ENCODE measurements around the gene DGKI. TPM values are rescaled to one million over a fixed set of nuclear protein-coding genes. Genes with fewer than 3 reads are reported as not detected.
"Not testable (repeated sequence)": the region's sequence is repeated elsewhere in the genome, so short reads cannot be mapped to it uniquely, and the experiment has no call there.

The DGKI gene
- total RNA-seq, 4 donors from 2014 or later: 0.64 to 1.2 (median 1.00) TPM; not detected in 1

- Histone ChIP-seq H3K27me3 (no peaks in the 10 kb centered on the region), H3K4me3 (no peak overlapping the region), H3K36me3 (no peaks in the 10 kb centered on the region), H3K4me1 (no peaks in the 10 kb centered on the region), H3K27ac (no peak overlapping the region), H3K9me3 (no peaks in the 10 kb centered on the region)
- in situ Hi-C loops (cut with MboI; ENCODE audit: low pct_ligation_motif_present in 1 of 4, low pct_unique_long_range_greater_than_20kb in 1 of 4, low sequenced_read_pairs in 3 of 4): no loop called here
- WGBS, 2 donors (ENCODE audit: low coverage in 1 of 2): 63 to 78% methylated on average over 1 to 3 of the region's 3 CpGs
- TF ChIP-seq CTCF (IDR thresholded peaks at IDR 0.05) (no peak), EP300 (IDR thresholded peaks at IDR 0.05; ENCODE audit: low read depth) (no peak), POLR2A (IDR thresholded peaks at IDR 0.05) (no peak), POLR2AphosphoS5 (IDR thresholded peaks at IDR 0.05) (no peak)
- intact Hi-C loops (cut with DNase I; ENCODE audit: low total_unique reads): no loop called here
- DNase-seq: no peak
Measured at GRCh38 chr7:137715121-137715520, 131.7 kb downstream of the DGKI start.

GRCh38 chr7:137706330-137706729 is 140.4 kb downstream of the DGKI start:
- intact Hi-C loops (cut with DNase I; ENCODE audit: low total_unique reads); H3K4me3 ChIP-seq; H3K27me3 ChIP-seq; in situ Hi-C loops (cut with MboI; ENCODE audit: low pct_ligation_motif_present in 1 of 4, low pct_unique_long_range_greater_than_20kb in 1 of 4, low sequenced_read_pairs in 3 of 4); H3K27ac ChIP-seq; H3K9me3 ChIP-seq; DNase-seq; H3K4me1 ChIP-seq; H3K36me3 ChIP-seq: not testable (repeated sequence)
- 98 to 100% methylated on average over 4 to 5 of the region's 5 CpGs for WGBS, 2 donors (ENCODE audit: low coverage in 1 of 2)

GRCh38 chr7:137704723-137705122 is 142.1 kb downstream of the DGKI start:
- H3K27me3 ChIP-seq: no peaks in the 10 kb centered on the region
- in situ Hi-C loops (cut with MboI; ENCODE audit: low pct_ligation_motif_present in 1 of 4, low pct_unique_long_range_greater_than_20kb in 1 of 4, low sequenced_read_pairs in 3 of 4) (no loop called here), intact Hi-C loops (cut with DNase I; ENCODE audit: low total_unique reads) (no loop called here)
- peaks cover 0 to 4% of the 10 kb centered on the region in 2 donors for H3K9me3 ChIP-seq
- DNase-seq: no peak
- H3K36me3 ChIP-seq: no peaks in the 10 kb centered on the region
- no peak overlapping the region for H3K27ac ChIP-seq
- WGBS, 2 donors (ENCODE audit: low coverage in 1 of 2): 90 to 100% methylated on average over 1 of the region's 1 CpG
- TF ChIP-seq EP300 (IDR thresholded peaks at IDR 0.05; ENCODE audit: low read depth): no peak
- no peak for TF ChIP-seq CTCF (IDR thresholded peaks at IDR 0.05)
- TF ChIP-seq POLR2A (IDR thresholded peaks at IDR 0.05): no peak
- TF ChIP-seq POLR2AphosphoS5 (IDR thresholded peaks at IDR 0.05): no peak
- no peaks in the 10 kb centered on the region for H3K4me1 ChIP-seq
- H3K4me3 ChIP-seq: no peak overlapping the region

GRCh38 chr7:137703291-137704010 is 143.3 kb downstream of the DGKI start:
- WGBS, 2 donors (ENCODE audit: low coverage in 1 of 2): 60 to 80% methylated on average over 1 to 3 of the region's 3 CpGs
- TF ChIP-seq EP300 (IDR thresholded peaks at IDR 0.05; ENCODE audit: low read depth): no peak
- no peak for TF ChIP-seq CTCF (IDR thresholded peaks at IDR 0.05)
- TF ChIP-seq POLR2AphosphoS5 (IDR thresholded peaks at IDR 0.05): no peak
- Histone ChIP-seq H3K27ac (no peak overlapping the region), H3K4me1 (no peaks in the 10 kb centered on the region), H3K27me3 (no peaks in the 10 kb centered on the region), H3K9me3 (peaks cover 0 to 4% of the 10 kb centered on the region in 2 donors), H3K4me3 (no peak overlapping the region), H3K36me3 (no peaks in the 10 kb centered on the region)
- intact Hi-C loops (cut with DNase I; ENCODE audit: low total_unique reads): no loop called here
- no peak for DNase-seq
- in situ Hi-C loops (cut with MboI; ENCODE audit: low pct_ligation_motif_present in 1 of 4, low pct_unique_long_range_greater_than_20kb in 1 of 4, low sequenced_read_pairs in 3 of 4): no loop called here

- intact Hi-C loops (cut with DNase I; ENCODE audit: low total_unique reads): no loop called here
- H3K4me1 ChIP-seq: no peaks in the 10 kb centered on the region
- H3K36me3 ChIP-seq: no peaks in the 10 kb centered on the region
- no peak overlapping the region for H3K27ac ChIP-seq
- WGBS, 2 donors (ENCODE audit: low coverage in 1 of 2): 68 to 71% methylated on average over 1 of the region's 1 CpG
- no peaks in the 10 kb centered on the region for H3K9me3 ChIP-seq
- no peaks in the 10 kb centered on the region for H3K27me3 ChIP-seq
- TF ChIP-seq POLR2A (IDR thresholded peaks at IDR 0.05) (no peak), CTCF (IDR thresholded peaks at IDR 0.05) (no peak), EP300 (IDR thresholded peaks at IDR 0.05; ENCODE audit: low read depth) (no peak), POLR2AphosphoS5 (IDR thresholded peaks at IDR 0.05) (no peak)
- DNase-seq: no peak
- in situ Hi-C loops (cut with MboI; ENCODE audit: low pct_ligation_motif_present in 1 of 4, low pct_unique_long_range_greater_than_20kb in 1 of 4, low sequenced_read_pairs in 3 of 4): no loop called here
- no peak overlapping the region for H3K4me3 ChIP-seq
Measured at GRCh38 chr7:137696988-137697387, 149.8 kb downstream of the DGKI start.
